G401 (cell line): ENCODE results near the gene TCAIM. TPM values are rescaled to one million over a fixed set of nuclear protein-coding genes. Genes with fewer than 3 reads are reported as not detected.

Experiments used
- DNase-seq: peaks from one replicate; pipeline ENCODE4 v3.0.0-alpha.2; 2015; ENCODE audit warnings: low spot score
- in situ Hi-C: cut with HindIII; loops from 2 replicates; pipeline ENCODE4 v1.10.0; 2016; ENCODE audit warnings: low sequenced_read_pairs, mixed read lengths
- total RNA-seq: library from RNA; depleted of rRNA; stranded (reverse); fragments of >200 nt; shearing (Covaris generic); gene quantifications from 2 replicates; pipeline ENCODE4 v1.2.3, GENCODE V29; 2014; rRNA removed

Gene TCAIM
- total RNA-seq: 23.3 and 34.5 TPM in 2 replicates

- DNase-seq: peak; percentile 97
- in situ Hi-C loops: no loop called here
These were observed at the start of gene TCAIM for GRCh38 chr3:44338010-44338827. Gene TCAIM (plus strand): TSS chr3:44338766. CDS start chr3:44354783, 16,017 bp downstream.

GRCh38 chr3:44289882-44290462, 48.6 kb upstream of the TCAIM start:
- in situ Hi-C loops: no loop called here
- no peak for DNase-seq

- DNase-seq: no peak
- in situ Hi-C loops: no loop called here
These were observed 46.3 kb upstream of the TCAIM start for GRCh38 chr3:44292276-44292675.

- in situ Hi-C loops: no loop called here
These were observed 45.6 kb upstream of the TCAIM start for GRCh38 chr3:44292947-44293346.

GRCh38 chr3:44297255-44297654, 41.3 kb upstream of the TCAIM start:
- in situ Hi-C loops: no loop called here
- no peak for DNase-seq

More at GRCh38 chr3:44292947-44293346, 45.6 kb upstream of the TCAIM start:
- no peak for DNase-seq

GRCh38 chr3:44301746-44302145, 36.8 kb upstream of the TCAIM start:
- in situ Hi-C loops: loop anchor here (25.0 kb wide), 1 partner anchor 236 kb away; no protein-coding TSS in a partner anchor
- DNase-seq: no peak

- in situ Hi-C loops: loop anchor here (25.0 kb wide), 1 partner anchor 228 kb away; no protein-coding TSS in a partner anchor
- no peak for DNase-seq
These were observed 29.1 kb upstream of the TCAIM start for GRCh38 chr3:44309500-44309899.

DNA sequence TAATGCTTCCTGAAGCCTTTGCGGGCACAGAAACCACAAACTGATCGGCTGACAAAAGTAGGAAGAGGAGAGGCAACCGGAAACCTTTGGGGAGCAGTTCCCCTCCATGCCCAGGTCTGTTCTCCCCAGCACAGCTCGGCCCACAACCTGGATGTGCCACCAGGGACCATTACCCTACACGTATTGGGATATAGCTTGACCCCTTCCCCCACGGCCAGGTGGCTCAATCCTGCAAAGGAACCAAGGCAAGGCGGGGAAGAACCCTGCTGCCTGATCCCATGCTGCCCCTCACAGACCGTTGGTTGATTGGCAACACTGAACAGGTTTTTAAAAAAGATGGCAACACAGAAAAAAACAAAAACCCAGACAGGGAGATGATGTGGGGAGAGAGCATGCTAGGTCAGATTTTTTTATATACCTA, 19.7 kb upstream of the TCAIM start:
- DNase-seq: no peak
- in situ Hi-C loops: loop anchor here (25.0 kb wide), 1 partner anchor 218 kb away; no protein-coding TSS in a partner anchor

DNA sequence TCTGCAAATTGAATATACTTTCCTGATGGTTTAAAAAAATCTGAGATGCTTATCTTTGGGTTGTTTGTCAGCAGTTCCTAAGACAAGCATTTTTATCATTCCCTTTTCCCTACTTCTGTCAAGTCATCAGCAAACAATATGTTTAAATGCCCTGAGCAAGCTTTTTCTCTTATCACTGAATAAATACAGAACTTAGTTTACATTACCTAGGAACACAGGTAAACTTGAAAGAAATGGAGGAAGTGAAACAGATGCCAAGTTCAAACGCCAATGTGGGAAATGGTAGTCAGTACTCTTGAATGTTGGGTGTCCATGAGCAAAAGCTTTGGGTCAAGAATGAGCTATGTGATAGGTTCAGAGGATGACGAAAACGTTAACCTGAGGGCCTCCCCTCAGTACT, 17.2 kb upstream of the TCAIM start:
- in situ Hi-C loops: loop anchor here (25.0 kb wide), 1 partner anchor 216 kb away; no protein-coding TSS in a partner anchor
- DNase-seq: no peak

DNA sequence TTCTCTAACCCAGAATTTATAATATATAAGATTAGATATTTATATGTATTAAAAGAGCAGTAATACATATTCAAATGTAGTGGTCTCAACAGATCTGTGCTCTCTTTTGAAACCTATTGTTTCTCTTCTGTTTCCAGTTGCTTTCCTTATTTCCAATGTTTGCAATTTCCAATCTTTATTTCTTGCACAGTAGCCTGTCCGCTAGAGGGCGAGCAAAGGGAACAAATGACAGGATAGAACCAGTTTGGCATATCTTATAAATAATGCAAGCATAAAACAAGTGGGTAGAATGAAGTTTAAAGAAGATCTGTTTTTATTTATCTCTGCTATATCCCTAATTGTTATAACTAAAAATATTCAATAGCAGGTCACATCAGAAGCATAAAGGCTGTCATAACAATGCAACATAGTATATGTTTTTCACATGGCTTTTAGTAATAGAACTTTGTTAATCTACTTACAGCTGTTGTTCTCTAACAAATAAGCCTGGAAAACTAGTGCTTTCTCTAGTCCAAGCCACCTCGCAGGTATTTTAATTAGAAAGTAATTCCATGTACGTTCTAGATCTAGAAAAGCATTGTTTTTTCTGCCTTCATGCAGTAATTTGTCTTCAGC, 15.1 kb upstream of the TCAIM start:
- in situ Hi-C loops: loop anchor here (25.0 kb wide), 1 partner anchor 214 kb away; no protein-coding TSS in a partner anchor
- peak; percentile 81 for DNase-seq

- DNase-seq: no peak
- in situ Hi-C loops: loop anchor here (25.0 kb wide), 1 partner anchor 213 kb away; no protein-coding TSS in a partner anchor
These were observed 14.0 kb upstream of the TCAIM start for GRCh38 chr3:44324584-44324983.

- DNase-seq: no peak
- in situ Hi-C loops: no loop called here
These were observed 12.5 kb upstream of the TCAIM start for GRCh38 chr3:44326019-44326418.

- no peak for DNase-seq
- in situ Hi-C loops: no loop called here
These were observed 12.1 kb upstream of the TCAIM start for GRCh38 chr3:44326515-44326914.

DNA sequence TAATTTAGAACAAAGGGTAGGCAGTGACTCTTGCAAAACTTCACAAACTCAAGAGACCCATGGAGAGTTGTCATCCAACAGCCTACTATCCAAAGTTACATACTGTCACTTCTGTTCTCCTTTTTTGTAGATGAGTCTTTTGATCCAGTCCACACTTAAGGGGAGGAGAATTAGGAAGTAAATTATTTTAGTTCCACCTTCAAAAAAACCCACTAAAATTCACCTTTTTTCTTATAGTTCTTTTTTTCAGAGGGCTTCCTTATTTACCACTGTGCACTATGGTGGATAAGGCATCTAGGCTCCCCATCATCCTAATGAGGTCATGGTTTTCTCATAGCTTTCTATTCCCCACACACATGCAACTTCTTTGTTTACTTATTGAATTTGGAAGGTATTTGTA, 8.6 kb upstream of the TCAIM start:
- DNase-seq: no peak
- in situ Hi-C loops: no loop called here

DNA sequence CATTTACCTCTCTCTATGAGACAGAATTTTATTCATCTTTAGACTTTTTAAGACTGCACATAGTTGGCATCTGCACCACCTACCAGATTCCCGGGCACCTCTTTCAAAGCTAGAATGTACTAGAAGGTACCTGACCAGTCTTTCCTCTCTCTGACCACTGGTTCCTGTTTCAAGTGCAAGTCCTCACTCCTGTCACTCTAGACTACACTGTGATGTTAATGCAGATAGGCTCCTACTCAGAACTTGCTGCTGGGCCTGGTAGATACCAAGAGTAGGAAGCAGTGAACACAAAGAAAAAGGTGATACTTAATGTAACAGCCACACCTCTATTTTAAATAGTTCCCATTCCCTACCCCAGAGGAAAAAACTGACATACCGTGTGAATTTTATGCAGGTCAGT, 8.1 kb upstream of the TCAIM start:
- in situ Hi-C loops: no loop called here
- no peak for DNase-seq

DNA sequence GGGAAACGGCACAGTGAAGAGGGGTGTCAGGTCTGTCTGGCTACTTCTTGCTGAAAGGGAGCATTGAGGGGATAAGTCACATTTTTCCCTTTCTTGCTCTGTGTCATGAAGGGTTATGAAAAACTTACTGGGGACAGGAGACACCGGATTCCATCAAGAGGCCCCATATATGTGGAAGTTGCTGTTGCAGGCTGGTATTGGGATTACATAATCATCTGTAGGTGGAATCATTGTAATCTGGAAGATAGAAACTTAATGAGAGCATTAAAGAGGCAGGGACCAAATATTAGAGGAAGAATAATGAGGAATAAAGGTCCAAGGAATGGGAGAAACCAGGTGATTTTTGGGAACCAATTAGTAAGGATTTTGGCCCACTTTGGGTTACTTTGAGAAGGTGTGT, 4.2 kb upstream of the TCAIM start:
- DNase-seq: no peak
- in situ Hi-C loops: no loop called here

- DNase-seq: peak; percentile 21
- in situ Hi-C loops: no loop called here
These were observed 1.2 kb upstream of the TCAIM start for GRCh38 chr3:44337248-44337785.

- DNase-seq: no peak
- in situ Hi-C loops: no loop called here
These were observed 212 bp downstream of the TCAIM start for GRCh38 chr3:44338828-44339127.

GRCh38 chr3:44339181-44340057, 853 bp downstream of the TCAIM start:
- DNase-seq: peak; percentile 19
- in situ Hi-C loops: no loop called here
